GM12878 (cell line): ENCODE results near the gene COLQ. TPM values are rescaled to one million over a fixed set of nuclear protein-coding genes. Genes with fewer than 3 reads are reported as not detected.

ENCODE experiments used
- ATAC-seq: fragments of 200-7000 bp; cut with Tn5 transposase; 3 replicates; pipeline ENCODE4 v1.9.1; 2020; ENCODE audit warnings: mild to moderate bottlenecking, moderate library complexity
- BruUV-seq: library from RNA; stranded (reverse); fragments of 400-500 nt; replicated peaks from 2 replicates; lab custom pipeline; 2021; lab: Mats Ljungman, UMichigan
- CTCF ChIA-PET: fragments of 300-600 bp; sonication (Branson Sonifier 250); formaldehyde crosslinking; extraction: SDS; loops from one replicate; lab custom pipeline; 2021; ENCODE audit warnings: inconsistent platforms; lab: Yijun Ruan, JAX
- POLR2A ChIA-PET: fragments of 350-600 bp; formaldehyde crosslinking; extraction: SDS; loops from one replicate; lab custom pipeline; 2021; ENCODE audit warnings: inconsistent platforms; lab: Charles Lee
- RAD21 ChIA-PET: fragments of 300-600 bp; sonication (Branson Sonifier 250); formaldehyde crosslinking; loops from one replicate; lab custom pipeline; 2023; ENCODE audit warnings: antibody characterized with exemption; ENCODE audit not compliant: unreplicated experiment; lab: Charles Lee
- SMC1A ChIA-PET: fragments of 300-600 bp; sonication (Branson Sonifier 250); formaldehyde crosslinking; loops from one replicate; lab custom pipeline; 2023; ENCODE audit not compliant: unreplicated experiment, uncharacterized antibody; lab: Charles Lee
- DNase-seq: peaks from one replicate; pipeline ENCODE4 v3.0.0-alpha.2; 2011; ENCODE audit warnings: low read depth, low spot score
- FAIRE-seq: peaks from 3 replicates; lab custom pipeline; 2011; peaks lifted over from hg19 to GRCh38; lab: Jason Lieb, UNC
- H2AFZ ChIP-seq: 2 replicates; pipeline ENCODE4 v1.6.0; 2011; ENCODE audit warnings: low read depth, low read length, control low read depth; ENCODE audit not compliant: control insufficient read depth
- H3K27ac ChIP-seq: 2 replicates; pipeline ENCODE4 v1.5.1; 2011; ENCODE audit warnings: control low read depth; ENCODE audit not compliant: control insufficient read depth, insufficient read depth
- H3K27me3 ChIP-seq, 2 experiments: replicated peaks in 1 of 2; 2 replicates each; pipeline versions ENCODE4 v1.6.0 to v1.6.1; 2011; ENCODE audit warnings: low read length in 1 of 2; ENCODE audit not compliant: control insufficient read depth in 2 of 2, insufficient read depth in 2 of 2
- H3K36me3 ChIP-seq, 2 experiments: 2 replicates each; pipeline ENCODE4 v1.5.1; 2011; ENCODE audit warnings: low read length in 1 of 2; ENCODE audit not compliant: control insufficient read depth in 2 of 2, insufficient read depth in 2 of 2
- H3K4me1 ChIP-seq: 2 replicates; pipeline ENCODE4 v1.6.1; 2011; ENCODE audit warnings: mild to moderate bottlenecking, low read length, moderate library complexity, mixed read lengths; ENCODE audit not compliant: control insufficient read depth, insufficient read depth
- H3K4me2 ChIP-seq: 2 replicates; pipeline ENCODE4 v1.6.0; 2011; ENCODE audit warnings: control low read depth; ENCODE audit not compliant: control insufficient read depth, insufficient read depth
- H3K4me3 ChIP-seq: fragments of 200-600 bp; sonication (generic); 2 replicates; pipeline ENCODE4 v1.5.1; 2016
- H3K79me2 ChIP-seq: 2 replicates; pipeline ENCODE4 v1.6.0; 2011; ENCODE audit warnings: low read length; ENCODE audit not compliant: control insufficient read depth, insufficient read depth
- H3K9ac ChIP-seq: 2 replicates; pipeline ENCODE4 v1.8.0; 2011; ENCODE audit warnings: low read length, control low read depth, mixed read lengths; ENCODE audit not compliant: control insufficient read depth, insufficient read depth
- H3K9me3 ChIP-seq: replicated peaks from 3 replicates; pipeline ENCODE4 v1.5.1; 2011; ENCODE audit warnings: mild to moderate bottlenecking, low read length; ENCODE audit not compliant: control insufficient read depth, insufficient read depth
- H4K20me1 ChIP-seq: 2 replicates; pipeline ENCODE4 v1.6.0; 2011; ENCODE audit not compliant: control insufficient read depth, insufficient read depth
- ATF7 ChIP-seq: fragments of 450-650 bp; IDR thresholded peaks from 2 replicates; pipeline ENCODE4 v1.6.1; 2016; ENCODE audit warnings: low read depth, mild to moderate bottlenecking
- FOXM1 ChIP-seq: IDR thresholded peaks from 2 replicates; pipeline ENCODE4 v1.6.1; 2012; ENCODE audit warnings: low read depth, mild to moderate bottlenecking, inconsistent platforms, low read length, moderate library complexity
- NR2F1 ChIP-seq: fragments of 450-650 bp; conservative IDR thresholded peaks from 2 replicates; pipeline ENCODE4 v1.6.1; 2017; ENCODE audit warnings: mild to moderate bottlenecking
- RB1 ChIP-seq: fragments of 450-650 bp; formaldehyde crosslinking; IDR thresholded peaks from 2 replicates; pipeline ENCODE4 v1.6.1; 2017; ENCODE audit warnings: mild to moderate bottlenecking, borderline replicate concordance
- RUNX3 ChIP-seq: IDR thresholded peaks from 2 replicates; pipeline ENCODE4 v1.6.1; 2012; ENCODE audit warnings: low read length, inconsistent platforms
- WGBS: methylation state at CpG from one replicate; pipeline ENCODE4 v1.1.6; 2016; ENCODE audit warnings: low lambda C conversion rate; ENCODE audit not compliant: insufficient replicate concordance, insufficient coverage; ENCODE audit errors: missing lambda C conversion rate; 5-methylcytosine and 5-hydroxymethylcytosine counted together
- in situ Hi-C: fragments of 300-500 bp; cut with MboI; formaldehyde crosslinking; loops from 9 replicates; pipeline ENCODE4 v1.14.3; 2018; ENCODE audit warnings: mixed read lengths
- intact Hi-C: fragments of 100-400 bp; cut with micrococcal nuclease; formaldehyde crosslinking; loops from one replicate; pipeline ENCODE4 v1.14.2; 2022; ENCODE audit not compliant: unreplicated experiment
- polyA plus RNA-seq, 11 experiments: library from polyadenylated mRNA; depleted of rRNA in 4 of 11; unstranded in 6 of 11; stranded (reverse) in 5 of 11; fragments of >200 nt; fragmentation: Nextera tagmentation in 4 of 11; fragmentation: Illumina TruSeq in 1 of 11; extraction: Ambion mirVana in 4 of 11; extraction: Trizol in 1 of 11; gene quantifications; 1 replicate in 1 of 11; 2 replicates in 10 of 11; pipeline versions ENCODE4 v1.2.1 to v1.2.3, GENCODE V29; 2011 to 2016; ENCODE audit warnings: inconsistent platforms in 2 of 11, missing spikeins in 2 of 11, low read depth in 1 of 11
- total RNA-seq, 4 experiments: library from RNA; depleted of rRNA in 3 of 4; stranded (reverse); fragments of >200 nt in 3 of 4; fragmentation: Illumina TruSeq in 1 of 4; extraction: Trizol in 1 of 4; gene quantifications; 2 replicates each; pipeline versions ENCODE4 v1.2.1 to v1.2.3, GENCODE V29; 2013 to 2021
- TF ChIP-seq, protein P1 (sequence below): fragments of 450-650 bp; formaldehyde crosslinking; IDR thresholded peaks from 2 replicates; pipeline ENCODE4 v1.4.0; 2020; ENCODE audit warnings: mild to moderate bottlenecking, moderate library complexity

Gene COLQ
- total and polyA plus RNA-seq, 10 of the 15 experiments (the other 5 are each of a cell fraction or from before 2014, with no cell fraction given) = 0.13 to 2.7 (median 0.70) TPM

DNA sequence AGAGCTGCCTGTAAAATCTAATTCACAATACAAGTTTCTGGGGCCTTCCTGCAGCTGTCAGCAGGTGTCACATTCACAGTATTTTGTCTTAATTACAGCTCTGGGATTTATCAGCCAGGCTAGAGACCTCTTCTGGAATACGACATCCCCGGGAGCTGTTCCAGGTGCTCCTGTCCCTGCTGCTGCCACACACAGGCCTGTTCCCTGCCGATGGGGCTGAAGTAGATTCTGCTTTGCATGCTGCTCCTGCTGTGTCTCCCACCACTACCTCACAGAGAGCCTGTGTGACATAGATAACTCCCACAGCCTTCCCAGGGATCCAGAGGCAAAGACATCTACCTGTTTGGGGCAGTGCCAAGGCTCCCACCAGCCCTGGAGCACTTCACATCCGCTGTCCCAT, 20.4 kb downstream of the COLQ start:
- TF ChIP-seq RUNX3 (no peak), ATF7 (no peak), FOXM1 (no peak), RB1 (no peak), NR2F1 (no peak)
- TF ChIP-seq, protein P1, sequence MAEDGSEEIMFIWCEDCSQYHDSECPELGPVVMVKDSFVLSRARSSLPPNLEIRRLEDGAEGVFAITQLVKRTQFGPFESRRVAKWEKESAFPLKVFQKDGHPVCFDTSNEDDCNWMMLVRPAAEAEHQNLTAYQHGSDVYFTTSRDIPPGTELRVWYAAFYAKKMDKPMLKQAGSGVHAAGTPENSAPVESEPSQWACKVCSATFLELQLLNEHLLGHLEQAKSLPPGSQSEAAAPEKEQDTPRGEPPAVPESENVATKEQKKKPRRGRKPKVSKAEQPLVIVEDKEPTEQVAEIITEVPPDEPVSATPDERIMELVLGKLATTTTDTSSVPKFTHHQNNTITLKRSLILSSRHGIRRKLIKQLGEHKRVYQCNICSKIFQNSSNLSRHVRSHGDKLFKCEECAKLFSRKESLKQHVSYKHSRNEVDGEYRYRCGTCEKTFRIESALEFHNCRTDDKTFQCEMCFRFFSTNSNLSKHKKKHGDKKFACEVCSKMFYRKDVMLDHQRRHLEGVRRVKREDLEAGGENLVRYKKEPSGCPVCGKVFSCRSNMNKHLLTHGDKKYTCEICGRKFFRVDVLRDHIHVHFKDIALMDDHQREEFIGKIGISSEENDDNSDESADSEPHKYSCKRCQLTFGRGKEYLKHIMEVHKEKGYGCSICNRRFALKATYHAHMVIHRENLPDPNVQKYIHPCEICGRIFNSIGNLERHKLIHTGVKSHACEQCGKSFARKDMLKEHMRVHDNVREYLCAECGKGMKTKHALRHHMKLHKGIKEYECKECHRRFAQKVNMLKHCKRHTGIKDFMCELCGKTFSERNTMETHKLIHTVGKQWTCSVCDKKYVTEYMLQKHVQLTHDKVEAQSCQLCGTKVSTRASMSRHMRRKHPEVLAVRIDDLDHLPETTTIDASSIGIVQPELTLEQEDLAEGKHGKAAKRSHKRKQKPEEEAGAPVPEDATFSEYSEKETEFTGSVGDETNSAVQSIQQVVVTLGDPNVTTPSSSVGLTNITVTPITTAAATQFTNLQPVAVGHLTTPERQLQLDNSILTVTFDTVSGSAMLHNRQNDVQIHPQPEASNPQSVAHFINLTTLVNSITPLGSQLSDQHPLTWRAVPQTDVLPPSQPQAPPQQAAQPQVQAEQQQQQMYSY (CRISPR knock-in tag) = no peak
- TF ChIP-seq, all 136 proteins: peak for 0
- no peak overlapping the region for H3K4me3 ChIP-seq
- no peaks in the 10 kb centered on the region for H4K20me1 ChIP-seq
- no peaks in the 10 kb centered on the region for H3K9me3 ChIP-seq
- no peak overlapping the region for H2AFZ ChIP-seq
- H3K79me2 ChIP-seq = no peaks in the 10 kb centered on the region
- BruUV-seq = no TSS peak
- POLR2A ChIA-PET = no interaction called here
- SMC1A ChIA-PET = interaction anchor here (0.5 to 2.6 kb wide), 7 partner anchors 11 to 298 kb away, joined by 3 to 11 read pairs (median 4); no protein-coding TSS in a partner anchor
- no peaks in the 10 kb centered on the region for H3K27me3 ChIP-seq
- no peak for DNase-seq
- intact Hi-C loops = no loop called here
- FAIRE-seq = no peak
- H3K4me1 ChIP-seq = peaks cover 17% of the 10 kb centered on the region
- RAD21 ChIA-PET = interaction anchor here (0.8 to 1.6 kb wide), 2 partner anchors 33 to 235 kb away, joined by 3 to 5 read pairs; no protein-coding TSS in a partner anchor
- CTCF ChIA-PET = interaction anchor here (0.8 to 2.3 kb wide), 4 partner anchors 10 to 56 kb away, joined by 3 to 8 read pairs (median 6); no protein-coding TSS in a partner anchor
- H3K27ac ChIP-seq = no peak overlapping the region
- in situ Hi-C loops = no loop called here
- H3K4me2 ChIP-seq = peak overlapping the region; percentile 49; the same call in 1 of the 2 replicates
- no peak for ATAC-seq
- H3K9ac ChIP-seq = no peak overlapping the region
- no peaks in the 10 kb centered on the region for H3K36me3 ChIP-seq
- 93% methylated on average over 4 of the region's 4 CpGs for WGBS
